GM18499 (cell line): Measurements from ENCODE around the gene CST6.
A peak's percentile ranks its signal among the peaks of the same experiment; 100 is the strongest.

Experiments
- ATAC-seq: cut with Tn5 transposase; IDR thresholded peaks from one replicate; pipeline ENCODE4 v1.9.1; 2021; ENCODE audit warnings: moderate number of reproducible peaks; ENCODE audit not compliant: insufficient read depth, unreplicated experiment

Gene CST6

DNA sequence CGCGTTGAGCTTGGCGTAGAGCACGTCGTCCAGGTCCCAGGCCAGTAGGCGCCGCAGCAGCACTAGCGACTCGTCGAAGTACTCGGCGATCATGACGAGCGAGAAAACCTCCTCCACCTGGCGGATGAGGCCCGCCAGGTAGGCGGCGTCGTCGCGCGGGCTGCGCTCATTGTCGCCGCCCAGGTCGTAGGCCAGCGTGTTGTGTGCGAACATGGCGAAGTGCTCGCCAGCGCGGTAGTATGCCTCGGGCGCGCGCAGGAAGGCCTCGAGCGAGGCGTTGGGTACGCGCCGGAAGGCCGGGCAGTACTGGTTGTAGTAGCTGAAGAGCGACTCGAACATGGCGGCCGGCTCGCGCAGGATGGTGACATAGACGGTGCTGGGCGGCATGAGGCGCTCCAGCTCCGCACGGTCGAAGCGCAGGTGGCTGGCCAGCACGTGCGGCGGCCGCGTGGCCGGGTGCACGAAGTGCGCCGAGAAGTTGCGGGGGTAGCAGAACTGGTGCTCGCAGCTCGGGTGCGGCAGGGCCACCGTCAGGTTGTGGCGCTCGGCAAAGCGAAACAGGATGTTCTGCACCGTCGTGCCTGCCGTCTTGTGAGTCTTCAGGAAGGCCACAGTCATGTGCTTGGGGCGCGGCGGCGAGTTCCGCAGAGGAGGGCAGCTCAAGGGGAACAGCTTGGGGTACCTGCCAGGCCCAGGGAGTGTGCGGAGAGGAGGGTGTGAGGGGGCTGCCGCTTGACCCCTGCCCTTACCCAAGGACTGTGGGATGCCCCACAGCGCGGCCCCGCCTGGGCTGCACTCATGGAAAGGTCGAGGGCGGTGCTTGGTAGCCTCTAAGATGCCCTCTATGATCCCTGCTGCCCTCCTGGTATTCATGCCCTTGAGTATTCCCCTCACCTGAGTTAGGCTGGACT lies 31.4 kb downstream of the CST6 start:
- no peak for ATAC-seq

- no peak for ATAC-seq
Observed at GRCh38 chr11:66044757-66045156, 32.9 kb downstream of the CST6 start.

DNA sequence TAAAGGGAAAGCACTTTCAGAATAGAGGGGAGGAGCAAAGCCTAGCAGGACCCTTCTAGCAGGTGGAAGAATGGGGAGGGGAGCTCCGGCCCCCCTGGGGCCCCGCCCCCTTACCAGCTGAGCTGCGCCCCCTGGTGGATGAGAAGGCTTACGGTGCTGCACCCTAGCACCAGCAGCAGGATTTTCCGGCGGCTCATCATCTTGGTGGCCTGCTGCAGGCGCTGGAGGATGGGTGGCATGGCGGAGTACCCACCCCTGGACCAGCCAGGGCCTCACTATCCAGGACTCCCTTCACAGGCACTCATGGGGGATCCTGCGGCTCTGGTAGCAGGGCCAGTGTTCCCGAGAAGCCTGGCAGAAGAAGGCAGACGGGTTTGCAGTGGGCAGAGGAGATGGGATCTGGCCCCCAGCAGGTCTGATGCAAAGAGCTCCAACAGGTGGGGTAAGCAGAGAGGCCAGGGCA lies 33.4 kb downstream of the CST6 start:
- no peak for ATAC-seq

DNA sequence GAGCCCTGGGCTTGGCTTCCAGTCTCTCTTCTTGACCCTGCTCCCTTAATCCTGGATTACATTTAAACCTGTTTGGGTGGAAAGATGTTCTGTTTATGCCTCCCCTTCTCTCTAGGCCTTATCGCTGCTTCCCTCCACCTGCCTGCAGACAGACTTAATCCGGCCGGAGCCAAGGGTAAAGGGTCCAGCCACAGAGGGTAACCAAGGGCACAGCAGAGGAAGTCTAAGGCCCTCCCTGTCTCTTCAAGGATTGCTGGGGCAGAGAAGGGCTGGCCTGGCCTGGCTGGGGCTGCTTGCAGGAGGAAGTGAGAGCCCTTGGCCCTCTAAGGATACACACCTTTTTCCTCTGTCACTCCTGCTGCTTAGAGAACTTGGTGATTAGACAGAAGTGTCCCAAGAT lies 35.1 kb downstream of the CST6 start:
- ATAC-seq = no peak

DNA sequence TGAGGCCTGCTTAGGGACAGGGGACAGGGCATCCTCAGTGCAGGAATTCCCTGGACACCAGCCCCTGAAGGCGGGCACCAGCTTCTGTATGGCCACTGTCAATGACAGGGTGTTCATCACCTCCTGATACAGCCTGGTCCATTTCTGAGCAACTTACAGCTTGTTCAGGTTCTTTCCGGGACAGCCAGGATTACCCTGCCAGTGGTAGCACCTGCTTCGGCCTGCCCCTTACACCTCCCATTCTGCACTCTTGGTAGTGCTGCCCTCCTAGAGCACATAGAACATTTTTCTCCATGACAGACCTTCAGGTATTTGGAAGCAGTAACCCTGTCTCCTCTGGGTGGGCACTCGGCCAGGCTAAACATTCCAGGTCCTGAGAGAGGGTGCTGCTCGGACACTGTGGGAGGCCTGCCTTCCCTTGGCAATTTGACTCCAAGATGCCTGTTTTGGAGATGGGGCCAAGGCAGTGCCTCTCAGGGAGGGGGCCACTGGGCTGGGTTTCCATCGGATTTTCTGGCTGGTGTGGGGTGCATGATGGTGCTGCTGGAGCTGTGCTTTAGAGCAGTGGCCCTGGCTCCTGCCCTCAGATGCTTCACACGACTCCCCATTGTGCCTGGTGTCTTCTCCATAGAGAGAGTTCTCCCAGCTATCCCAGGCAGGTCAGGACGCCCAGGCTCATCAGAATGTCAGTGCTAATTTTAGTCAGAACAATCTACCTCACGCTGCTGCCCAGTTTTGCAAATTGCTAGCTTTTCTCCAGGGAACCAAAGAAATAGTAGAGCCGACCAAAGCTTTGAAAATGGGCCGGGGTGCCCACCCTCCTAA lies 35.9 kb downstream of the CST6 start:
- no peak for ATAC-seq

- no peak for ATAC-seq
Observed at GRCh38 chr11:66048547-66049323, 36.9 kb downstream of the CST6 start, which contains the start of gene GAL3ST3. Gene GAL3ST3 (minus strand): TSS chr11:66049161. CDS start chr11:66045415, 3,746 bp downstream.

DNA sequence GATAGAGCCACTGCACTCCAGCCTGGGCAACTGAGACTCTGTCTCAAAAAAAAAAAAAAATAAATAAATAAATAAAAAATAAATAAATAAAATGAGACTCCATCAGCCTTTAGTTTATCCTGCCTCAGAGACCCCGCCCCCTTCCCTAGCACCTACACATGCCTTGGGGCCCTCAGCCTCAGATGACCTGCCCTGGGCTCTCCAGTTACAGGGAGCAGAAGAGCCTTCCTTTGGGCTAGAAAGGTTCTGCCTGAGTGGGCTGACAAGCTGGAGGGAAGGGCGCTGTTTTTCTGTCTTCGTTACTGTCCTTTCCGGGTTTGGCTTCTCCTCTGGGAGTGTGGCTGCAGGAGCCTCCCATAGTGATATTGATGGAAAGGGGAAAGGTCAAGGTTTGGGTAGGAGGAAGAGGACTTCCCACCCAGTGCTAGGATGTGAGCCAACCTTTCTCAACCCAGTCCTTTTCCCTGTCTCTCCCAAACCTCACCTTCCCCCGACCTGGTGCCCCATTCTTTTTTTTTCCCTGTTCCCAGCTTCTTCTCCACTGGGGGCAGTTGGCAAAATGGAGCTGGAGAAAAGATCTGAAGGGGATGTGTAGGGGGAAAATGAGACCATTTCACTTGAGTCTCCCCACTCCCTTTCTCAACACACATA lies 38.9 kb downstream of the CST6 start:
- no peak for ATAC-seq

DNA sequence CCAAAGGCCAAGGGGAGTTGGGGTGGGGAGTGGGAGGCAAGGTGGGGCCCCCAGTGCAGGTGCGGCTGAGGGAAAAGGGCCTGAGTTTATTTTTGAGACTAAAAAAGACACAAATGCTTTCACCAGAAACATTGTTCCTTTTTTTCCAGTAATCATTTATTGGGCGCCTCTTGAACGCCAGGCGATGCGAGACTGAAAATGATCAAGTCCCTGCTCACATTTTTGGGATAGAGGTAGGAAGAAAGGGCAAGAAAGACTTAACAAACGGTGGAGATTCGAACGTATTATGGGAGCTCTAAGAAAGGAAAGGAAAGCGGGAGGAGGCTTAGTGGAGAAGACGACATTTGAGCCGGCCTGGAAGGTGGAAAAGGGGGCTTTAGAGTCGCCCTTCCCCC lies 39.6 kb downstream of the CST6 start:
- no peak for ATAC-seq

- peak; percentile 80 for ATAC-seq
Observed at GRCh38 chr11:66051766-66052663, 40.2 kb downstream of the CST6 start, which contains the start of gene SF3B2. Gene SF3B2 (plus strand): TSS chr11:66052364. CDS start chr11:66052385, 21 bp downstream.

GRCh38 chr11:66052664-66052982 lies 40.8 kb downstream of the CST6 start:
- no peak for ATAC-seq

DNA sequence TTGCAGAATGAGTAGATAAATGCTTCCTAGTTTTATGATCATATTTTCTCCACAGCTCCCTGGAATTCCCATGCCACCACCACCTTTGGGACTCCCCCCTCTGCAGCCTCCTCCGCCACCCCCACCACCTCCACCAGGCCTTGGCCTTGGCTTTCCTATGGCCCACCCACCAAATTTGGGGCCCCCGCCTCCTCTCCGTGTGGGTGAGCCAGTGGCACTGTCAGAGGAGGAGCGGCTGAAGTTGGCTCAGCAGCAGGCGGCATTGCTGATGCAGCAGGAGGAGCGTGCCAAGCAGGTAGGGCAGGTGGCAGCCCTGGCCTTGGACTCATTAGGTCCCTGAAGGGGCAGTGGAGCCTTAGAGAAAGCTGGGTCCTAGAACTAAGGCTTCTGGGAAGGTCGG lies 43.2 kb downstream of the CST6 start:
- ATAC-seq = no peak

DNA sequence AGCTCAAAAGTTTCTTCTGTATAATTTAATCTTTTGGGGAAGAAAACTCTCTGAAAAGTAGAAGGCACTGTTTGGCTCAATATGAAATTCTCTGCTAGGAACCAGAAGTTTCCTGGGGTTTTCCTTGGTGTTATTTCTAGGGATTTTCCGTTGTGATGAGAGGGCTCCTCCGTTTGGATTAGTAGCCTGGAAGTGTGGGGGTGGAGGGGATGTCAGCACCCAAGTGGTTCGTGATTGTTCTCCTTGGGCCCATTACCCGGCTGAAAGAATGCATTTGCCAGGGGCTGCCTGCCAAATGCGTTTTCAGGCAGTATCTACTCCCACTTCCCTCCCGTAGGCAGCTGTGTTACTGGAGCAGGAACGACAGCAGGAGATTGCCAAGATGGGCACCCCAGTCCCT lies 44.7 kb downstream of the CST6 start:
- ATAC-seq = no peak

- no peak for ATAC-seq
Observed at GRCh38 chr11:66059966-66060680, 48.3 kb downstream of the CST6 start.

- no peak for ATAC-seq
Observed at GRCh38 chr11:66061268-66061667, 49.5 kb downstream of the CST6 start.

- no peak for ATAC-seq
Observed at GRCh38 chr11:66062408-66062807, 50.6 kb downstream of the CST6 start.
